A549 (cell line): ENCODE data around the gene NANOGP8. TPM values are rescaled to one million over a fixed set of nuclear protein-coding genes. Genes with fewer than 3 reads are reported as not detected.
"Not testable (repeated sequence)": the region's sequence is repeated elsewhere in the genome, so short reads cannot be mapped to it uniquely, and the experiment has no call there.

ENCODE experiments used
- ATAC-seq, 2 experiments: fragments of 200-7000 bp in 1 of 2; fragments of >200 bp in 1 of 2; cut with Nextera tagmentation in 1 of 2; cut with Tn5 transposase in 1 of 2; 3 replicates each; pipeline versions ENCODE4 v1.8.0 to v1.9.1; 2018 to 2020; ENCODE audit warnings: mild to moderate bottlenecking in 1 of 2, moderate library complexity in 1 of 2
- CTCF ChIA-PET: fragments of 300-600 bp; sonication (Branson Sonifier 250); formaldehyde crosslinking; extraction: SDS; loops from one replicate; lab custom pipeline; 2021; ENCODE audit warnings: antibody characterized with exemption, inconsistent platforms; lab: Yijun Ruan, JAX
- POLR2A ChIA-PET: fragments of 350-600 bp; formaldehyde crosslinking; extraction: SDS; loops from one replicate; lab custom pipeline; 2021; ENCODE audit warnings: antibody characterized with exemption, inconsistent platforms; lab: Yijun Ruan, JAX
- DNase-seq, 2 experiments: peaks; one replicate each; pipeline versions ENCODE4 v3.0.0 to v3.0.0-alpha.2; 2011 to 2016; ENCODE audit warnings: low read depth in 1 of 2, low spot score in 1 of 2
- FAIRE-seq: peaks from 2 replicates; lab custom pipeline; 2011; peaks lifted over from hg19 to GRCh38; lab: Jason Lieb, UNC
- H3K27ac ChIP-seq, 2 experiments: fragments of >200 bp; sonication (Bioruptor Twin); formaldehyde crosslinking; 3 replicates each; pipeline ENCODE4 v1.5.1; 2016 to 2017
- H3K4me1 ChIP-seq: fragments of >200 bp; sonication (Bioruptor Twin); formaldehyde crosslinking; 3 replicates; pipeline ENCODE4 v1.6.1; 2016
- H3K4me2 ChIP-seq: fragments of >200 bp; sonication (Bioruptor Twin); formaldehyde crosslinking; 3 replicates; pipeline ENCODE4 v1.6.1; 2016
- H3K4me3 ChIP-seq: fragments of >200 bp; sonication (Bioruptor Twin); formaldehyde crosslinking; 3 replicates; pipeline ENCODE4 v1.5.1; 2016
- H3K9me3 ChIP-seq: fragments of >200 bp; sonication (Bioruptor Twin); formaldehyde crosslinking; 3 replicates; pipeline ENCODE4 v1.6.1; 2016
- BCL3 ChIP-seq: fragments of >200 bp; sonication (Bioruptor Twin); formaldehyde crosslinking; IDR thresholded peaks from 3 replicates; pipeline ENCODE4 v1.6.1; 2016
- BHLHE40 ChIP-seq: IDR thresholded peaks from 2 replicates; pipeline ENCODE4 v1.6.1; 2012; ENCODE audit warnings: low read depth, low read length, inconsistent platforms
- EHMT2 ChIP-seq: fragments of 200-600 bp; sonication (generic); IDR thresholded peaks from 2 replicates; pipeline ENCODE4 v1.6.1; 2016; ENCODE audit warnings: antibody characterized with exemption, low read depth, mild to moderate bottlenecking, moderate library complexity
- ESRRA ChIP-seq: fragments of 150-350 bp; IDR thresholded peaks from 2 replicates; pipeline ENCODE4 v1.6.1; 2014; ENCODE audit warnings: mild to moderate bottlenecking, low read length, borderline replicate concordance
- FOXS1 ChIP-seq: fragments of 250-450 bp; sonication (Bioruptor Pico); IDR thresholded peaks from 2 replicates; pipeline ENCODE4 v1.5.0; 2020; ENCODE audit warnings: mild to moderate bottlenecking, moderate library complexity
- HDAC2 ChIP-seq: fragments of 200-600 bp; sonication (generic); IDR thresholded peaks from 2 replicates; pipeline ENCODE4 v1.6.1; 2016
- HOXA7 ChIP-seq: fragments of 250-450 bp; sonication (Bioruptor Pico); IDR thresholded peaks from 2 replicates; pipeline ENCODE4 v1.5.0; 2020; ENCODE audit warnings: mild to moderate bottlenecking, moderate library complexity
- JUN ChIP-seq, 2 experiments: fragments of >200 bp; sonication (Bioruptor Twin); formaldehyde crosslinking; IDR thresholded peaks; 2 replicates in 1 of 2; 3 replicates in 1 of 2; pipeline ENCODE4 v1.6.1; 2016 to 2017
- KDM5A ChIP-seq: fragments of 200-600 bp; sonication (generic); IDR thresholded peaks from 2 replicates; pipeline ENCODE4 v1.6.1; 2016; ENCODE audit warnings: antibody characterized with exemption, mild to moderate bottlenecking
- MAFK ChIP-seq: fragments of 450-650 bp; IDR thresholded peaks from 2 replicates; pipeline ENCODE4 v1.6.1; 2014; ENCODE audit not compliant: partially characterized antibody
- MAX ChIP-seq: IDR thresholded peaks from 2 replicates; pipeline ENCODE4 v1.6.1; 2012
- MYC ChIP-seq: IDR thresholded peaks from 2 replicates; pipeline ENCODE4 v1.6.1; 2012; ENCODE audit warnings: mild to moderate bottlenecking, inconsistent platforms, low read length, improper control_type of control experiment, borderline replicate concordance
- POLR2A ChIP-seq: IDR thresholded peaks from 2 replicates; pipeline ENCODE4 v1.6.1; 2012; ENCODE audit warnings: mild to moderate bottlenecking, low read length
- RAD21 ChIP-seq, 2 experiments: fragments of >200 bp in 1 of 2; sonication (Bioruptor Twin) in 1 of 2; formaldehyde crosslinking in 1 of 2; IDR thresholded peaks in 1 of 2; conservative IDR thresholded peaks in 1 of 2; 2 replicates in 1 of 2; 3 replicates in 1 of 2; pipeline ENCODE4 v1.6.1; 2012 to 2018; ENCODE audit warnings: inconsistent platforms in 1 of 2
- RFX5 ChIP-seq: fragments of 450-650 bp; IDR thresholded peaks from 2 replicates; pipeline ENCODE4 v1.7.1; 2014; ENCODE audit warnings: antibody characterized with exemption, mild to moderate bottlenecking, moderate library complexity
- SREBF2 ChIP-seq: fragments of 450-650 bp; IDR thresholded peaks from 2 replicates; pipeline ENCODE4 v1.6.1; 2014; ENCODE audit warnings: mild to moderate bottlenecking, moderate library complexity
- ZC3H11A ChIP-seq: fragments of 450-650 bp; IDR thresholded peaks from 2 replicates; pipeline ENCODE4 v1.6.1; 2014; ENCODE audit warnings: antibody characterized with exemption, mild to moderate bottlenecking
- ZSCAN20 ChIP-seq: fragments of 250-450 bp; sonication (Bioruptor Pico); IDR thresholded peaks from 2 replicates; pipeline ENCODE4 v1.8.0; 2022; ENCODE audit warnings: mild to moderate bottlenecking, moderate library complexity
- WGBS: methylation state at CpG from one replicate; pipeline ENCODE4 v1.1.6; 2017; ENCODE audit errors: missing lambda C conversion rate; 5-methylcytosine and 5-hydroxymethylcytosine counted together
- polyA minus RNA-seq: library from RNA; depleted of rRNA, polyadenylated mRNA; stranded (reverse); fragments of >200 nt; gene quantifications from 2 replicates; pipeline ENCODE4 v1.2.3, GENCODE V29; 2011; rRNA and poly(A)+ RNA removed
- polyA plus RNA-seq, 4 experiments: library from polyadenylated mRNA; depleted of rRNA in 3 of 4; stranded (reverse); fragments of >200 nt; fragmentation: RNase III in 1 of 4; extraction: RNeasy Plus Mini Kit Qiagen cat#74134 plus additional on column Dnase treatment in 1 of 4; gene quantifications; 2 replicates in 3 of 4; 3 replicates in 1 of 4; pipeline ENCODE4 v1.2.3, GENCODE V29; 2011 to 2017
- TF ChIP-seq, protein P1 (sequence below): IDR thresholded peaks from 2 replicates; pipeline ENCODE4 v1.6.1; 2012; ENCODE audit warnings: low read depth, borderline replicate concordance
- TF ChIP-seq, protein P2 (sequence below): fragments of 150-350 bp; IDR thresholded peaks from 2 replicates; pipeline ENCODE4 v1.6.1; 2014; ENCODE audit warnings: low read depth, mild to moderate bottlenecking, low read length

Gene NANOGP8, protein sequence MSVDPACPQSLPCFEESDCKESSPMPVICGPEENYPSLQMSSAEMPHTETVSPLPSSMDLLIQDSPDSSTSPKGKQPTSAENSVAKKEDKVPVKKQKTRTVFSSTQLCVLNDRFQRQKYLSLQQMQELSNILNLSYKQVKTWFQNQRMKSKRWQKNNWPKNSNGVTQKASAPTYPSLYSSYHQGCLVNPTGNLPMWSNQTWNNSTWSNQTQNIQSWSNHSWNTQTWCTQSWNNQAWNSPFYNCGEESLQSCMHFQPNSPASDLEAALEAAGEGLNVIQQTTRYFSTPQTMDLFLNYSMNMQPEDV
- polyA plus RNA-seq (2011; rRNA removed) (not detected in 2 replicates), polyA plus RNA-seq (2017; fragmentation: RNase III; extraction: RNeasy Plus Mini Kit Qiagen cat#74134 plus additional on column Dnase treatment) (not detected in 3 replicates), polyA minus RNA-seq (0.29 TPM in 1 of 2 replicates, not detected in the other)
- polyA plus RNA-seq (2012; cell fraction: cytosol; rRNA removed) = not detected in 2 replicates
- polyA plus RNA-seq (2012; cell fraction: nucleus; rRNA removed) = not detected in 2 replicates

DNA sequence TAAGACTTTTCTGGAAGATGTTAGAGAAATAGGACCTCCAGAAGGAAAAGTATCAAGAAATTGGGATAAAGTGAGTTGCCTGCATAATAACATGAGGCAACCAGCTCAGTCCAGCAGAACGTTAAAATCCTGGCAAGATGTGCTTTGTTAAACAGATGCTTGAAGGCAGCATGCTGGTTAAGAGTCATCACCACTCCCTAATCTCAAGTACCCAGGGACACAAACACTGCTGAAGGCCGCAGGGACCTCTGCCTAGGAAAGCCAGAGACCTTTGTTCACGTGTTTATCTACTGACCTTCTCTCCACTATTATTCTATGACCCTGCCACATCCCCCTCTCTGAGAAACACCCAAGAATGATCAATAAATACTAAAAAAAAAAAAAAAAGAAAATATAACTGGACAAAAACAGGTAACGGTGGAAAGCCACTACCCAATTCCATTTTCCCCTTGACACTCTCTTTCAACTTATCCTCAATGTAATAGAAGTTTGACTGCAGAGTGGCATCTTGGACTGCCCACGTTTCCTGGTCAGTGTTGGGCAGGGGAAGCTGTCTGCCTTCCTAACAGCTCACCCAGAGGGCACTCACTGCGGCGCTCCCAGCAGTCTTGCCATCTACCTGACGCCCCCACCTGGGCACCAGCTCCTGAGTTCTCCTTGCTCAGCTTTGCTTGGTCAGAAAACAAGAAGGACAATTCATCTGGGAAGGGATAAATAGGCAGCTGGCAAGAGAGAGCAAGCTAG lies at the start of gene NANOGP8:
Gene NANOGP8, minus strand, starts transcription at position 120 of the 744 bp plus-strand sequence. CDS start 185 bp downstream, outside the sequence.
- H3K4me2 ChIP-seq, ATAC-seq, H3K9me3 ChIP-seq, POLR2A ChIA-PET, H3K27ac ChIP-seq, H3K4me3 ChIP-seq, DNase-seq, H3K4me1 ChIP-seq, FAIRE-seq: not testable (repeated sequence)
- WGBS = 36% methylated on average over 8 of the region's 8 CpGs
- CTCF ChIA-PET = interaction anchor here (1.3 kb wide), 1 partner anchor 8 kb away, joined by 4 read pairs; no protein-coding TSS in a partner anchor

- no peaks in the 10 kb centered on the region for H3K9me3 ChIP-seq
- TF ChIP-seq BCL3 (no peak), HOXA7 (CRISPR knock-in tag) (no peak), EHMT2 (no peak), SREBF2 (no peak), ZSCAN20 (no peak), POLR2A (no peak), MAX (no peak), RAD21 (conservative IDR thresholded peaks at IDR 0.05 in 1 of 2, IDR thresholded peaks at IDR 0.05 in 1 of 2) (no peak), FOXS1 (CRISPR knock-in tag) (no peak), HDAC2 (no peak), ESRRA (no peak), BHLHE40 (no peak), MAFK (no peak), RFX5 (no peak), JUN (IDR thresholded peaks at IDR 0.05) (no peak)
- TF ChIP-seq, protein P1, sequence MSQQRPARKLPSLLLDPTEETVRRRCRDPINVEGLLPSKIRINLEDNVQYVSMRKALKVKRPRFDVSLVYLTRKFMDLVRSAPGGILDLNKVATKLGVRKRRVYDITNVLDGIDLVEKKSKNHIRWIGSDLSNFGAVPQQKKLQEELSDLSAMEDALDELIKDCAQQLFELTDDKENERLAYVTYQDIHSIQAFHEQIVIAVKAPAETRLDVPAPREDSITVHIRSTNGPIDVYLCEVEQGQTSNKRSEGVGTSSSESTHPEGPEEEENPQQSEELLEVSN = no peak
- TF ChIP-seq, protein P2, sequence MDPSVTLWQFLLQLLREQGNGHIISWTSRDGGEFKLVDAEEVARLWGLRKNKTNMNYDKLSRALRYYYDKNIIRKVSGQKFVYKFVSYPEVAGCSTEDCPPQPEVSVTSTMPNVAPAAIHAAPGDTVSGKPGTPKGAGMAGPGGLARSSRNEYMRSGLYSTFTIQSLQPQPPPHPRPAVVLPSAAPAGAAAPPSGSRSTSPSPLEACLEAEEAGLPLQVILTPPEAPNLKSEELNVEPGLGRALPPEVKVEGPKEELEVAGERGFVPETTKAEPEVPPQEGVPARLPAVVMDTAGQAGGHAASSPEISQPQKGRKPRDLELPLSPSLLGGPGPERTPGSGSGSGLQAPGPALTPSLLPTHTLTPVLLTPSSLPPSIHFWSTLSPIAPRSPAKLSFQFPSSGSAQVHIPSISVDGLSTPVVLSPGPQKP = no peak
- FAIRE-seq (no peak), ATAC-seq (no peak), DNase-seq (no peak)
- POLR2A ChIA-PET = no interaction called here
- H3K4me3 ChIP-seq = no peak overlapping the region
- H3K4me1 ChIP-seq = no peaks in the 10 kb centered on the region
- WGBS = 60% methylated on average over 1 of the region's 1 CpG
- no peak overlapping the region for H3K4me2 ChIP-seq
- H3K27ac ChIP-seq = no peak overlapping the region
- CTCF ChIA-PET = no interaction called here
Measured at GRCh38 chr15:35134299-35134698, 49.2 kb upstream of the NANOGP8 start.

- ATAC-seq = no peak
- TF ChIP-seq RAD21 (conservative IDR thresholded peaks at IDR 0.05 in 1 of 2, IDR thresholded peaks at IDR 0.05 in 1 of 2) = no peak
- no peak for TF ChIP-seq HDAC2
- no peak for TF ChIP-seq ESRRA
- no peak for TF ChIP-seq BHLHE40
- TF ChIP-seq ZC3H11A = no peak
- no peak for TF ChIP-seq KDM5A
- TF ChIP-seq MYC = no peak
- TF ChIP-seq POLR2A = no peak
- 3% methylated on average over 1 of the region's 1 CpG for WGBS
- Histone ChIP-seq H3K4me2 (no peak overlapping the region), H3K27ac (no peak overlapping the region), H3K4me1 (no peaks in the 10 kb centered on the region), H3K4me3 (no peak overlapping the region), H3K9me3 (no peaks in the 10 kb centered on the region)
- peak; percentile 23 for FAIRE-seq
- CTCF ChIA-PET = interaction anchor here (0.7 kb wide), 1 partner anchor 150 kb away, joined by 3 read pairs; no protein-coding TSS in a partner anchor
- no peak for DNase-seq
- POLR2A ChIA-PET = no interaction called here
Measured at GRCh38 chr15:35130245-35130644, 45.1 kb upstream of the NANOGP8 start.
